Stomach (tissue), 9 donors: ENCODE measurements around the gene VGLL4. TPM values are rescaled to one million over a fixed set of nuclear protein-coding genes. Genes with fewer than 3 reads are reported as not detected.
A peak's percentile ranks its signal among the peaks of the same experiment; 100 is the strongest.

Experiments used
- DNase-seq, 2 donors: peaks; one replicate each; pipeline versions ENCODE4 v3.0.0 to v3.0.0-alpha.2; 2013 to 2019
- H3K27ac ChIP-seq, 5 donors: fragments of 200-600 bp in 4 of 5; sonication (generic) in 4 of 5; one replicate each; pipeline ENCODE4 v1.5.1; 2013 to 2019; ENCODE audit warnings: mild to moderate bottlenecking in 1 of 5, moderate library complexity in 1 of 5
- H3K27me3 ChIP-seq, 3 donors: fragments of 200-600 bp; sonication (generic); one replicate each; pipeline ENCODE4 v1.5.1; 2017 to 2019; ENCODE audit warnings: mixed run types in 1 of 3
- H3K36me3 ChIP-seq, 4 donors: fragments of 200-600 bp; sonication (generic); 1 replicate in 3 of 4; 2 replicates in 1 of 4; pipeline ENCODE4 v1.5.1; 2016 to 2019
- H3K4me1 ChIP-seq, 4 donors: fragments of 200-600 bp; sonication (generic); one replicate each; pipeline ENCODE4 v1.5.1; 2016 to 2019
- H3K4me3 ChIP-seq, 4 donors: fragments of 200-600 bp; sonication (generic) in 3 of 4; one replicate each; pipeline ENCODE4 v1.5.1; 2016 to 2019; ENCODE audit warnings: mild to moderate bottlenecking in 1 of 4
- H3K9me3 ChIP-seq, 4 donors: fragments of 200-600 bp; sonication (generic); one replicate each; pipeline ENCODE4 v1.5.1; 2016 to 2019
- CTCF ChIP-seq, 7 experiments: fragments of 450-650 bp in 4 of 7; fragments of 200-600 bp in 3 of 7; sonication (generic) in 3 of 7; IDR thresholded peaks; one replicate each; pipeline ENCODE4 v1.5.1; 2016 to 2019; ENCODE audit warnings: antibody characterized with exemption in 7 of 7, control low read depth in 2 of 7, mild to moderate bottlenecking in 1 of 7
- EP300 ChIP-seq: sonication (generic); formaldehyde crosslinking; IDR thresholded peaks from one replicate; pipeline ENCODE4 v1.6.1; 2017; ENCODE audit warnings: antibody characterized with exemption
- POLR2A ChIP-seq, 4 donors: fragments of 450-650 bp; IDR thresholded peaks; one replicate each; pipeline ENCODE4 v1.6.1; 2016; ENCODE audit warnings: antibody characterized with exemption in 4 of 4, control low read depth in 2 of 4, mild to moderate bottlenecking in 1 of 4, moderate library complexity in 1 of 4
- POLR2AphosphoS5 ChIP-seq, 3 donors: sonication (generic); formaldehyde crosslinking; IDR thresholded peaks; one replicate each; pipeline ENCODE4 v1.6.1; 2016; ENCODE audit warnings: antibody characterized with exemption in 3 of 3
- WGBS, 5 donors: extraction: QIAGEN DNeasy Blood & Tissue Kit in 3 of 5; methylation state at CpG; one replicate each; pipeline versions ENCODE4 v1.1.5 to v1.1.7; 2013 to 2018; 5-methylcytosine and 5-hydroxymethylcytosine counted together
- intact Hi-C: fragments of 100-400 bp; cut with DNase I; formaldehyde crosslinking; loops from one replicate; pipeline ENCODE4 v1.15.1; 2023; ENCODE audit warnings: low total_unique reads
- polyA plus RNA-seq, 3 donors: library from polyadenylated mRNA; stranded (reverse); fragments of 200-250 nt; gene quantifications; one replicate each; pipeline ENCODE4 v1.2.3, GENCODE V29; 2013
- total RNA-seq, 5 donors: library from RNA; depleted of rRNA; stranded (reverse); fragments of >200 nt; gene quantifications; one replicate each; pipeline versions ENCODE4 v1.1.0 to v1.2.3, GENCODE V29; 2014 to 2016
- donor health status: healthy with polysubstance abuse.
- donor health status: Bipolar disorder and iron deficiency.
- donor health status: healthy.

VGLL4 gene
- total and polyA plus RNA-seq, 8 donors = 15.2 to 147 (median 43.3) TPM

- Histone ChIP-seq H3K9me3 (no peaks in the 10 kb centered on the region), H3K36me3 (no peaks in the 10 kb centered on the region), H3K27me3 (no peaks in the 10 kb centered on the region), H3K4me3 (no peak overlapping the region), H3K4me1 (peaks cover 0 to 35% (median 16%) of the 10 kb centered on the region in 4 donors), H3K27ac (no peak overlapping the region)
- no peak for DNase-seq
- intact Hi-C loops = loop anchor here (5.0 kb wide), 1 partner anchor 269 kb away; no protein-coding TSS in a partner anchor
- TF ChIP-seq EP300 (no peak), POLR2AphosphoS5 (IDR thresholded peaks at IDR 0.05) (no peak), POLR2A (IDR thresholded peaks at IDR 0.05) (no peak), CTCF (IDR thresholded peaks at IDR 0.05) (no peak)
- WGBS, 5 donors = 41 to 62% (median 50%) methylated on average over 4 of the region's 4 CpGs
These were observed 7.8 kb upstream of the VGLL4 start for GRCh38 chr3:11651477-11651876.

GRCh38 chr3:11650391-11650790 is 6.7 kb upstream of the VGLL4 start:
- Histone ChIP-seq H3K27ac (no peak overlapping the region), H3K36me3 (no peaks in the 10 kb centered on the region), H3K27me3 (no peaks in the 10 kb centered on the region), H3K4me3 (no peak overlapping the region), H3K4me1 (peaks cover 0 to 35% (median 16%) of the 10 kb centered on the region in 4 donors), H3K9me3 (no peaks in the 10 kb centered on the region)
- 87 to 96% (median 91%) methylated on average over 3 of the region's 3 CpGs for WGBS, 5 donors
- no peak for DNase-seq
- intact Hi-C loops = loop anchor here (5.0 kb wide), 1 partner anchor 268 kb away; no protein-coding TSS in a partner anchor
- no peak for TF ChIP-seq EP300
- TF ChIP-seq POLR2AphosphoS5 (IDR thresholded peaks at IDR 0.05) = no peak
- no peak for TF ChIP-seq POLR2A (IDR thresholded peaks at IDR 0.05)
- no peak for TF ChIP-seq CTCF (IDR thresholded peaks at IDR 0.05)

- Histone ChIP-seq H3K9me3 (no peaks in the 10 kb centered on the region), H3K36me3 (no peaks in the 10 kb centered on the region), H3K4me3 (no peak overlapping the region), H3K27ac (no peak overlapping the region), H3K4me1 (peaks cover 6 to 37% (median 15%) of the 10 kb centered on the region in 4 donors), H3K27me3 (no peaks in the 10 kb centered on the region)
- 17 to 52% (median 40%) methylated on average over 1 of the region's 1 CpG for WGBS, 5 donors
- DNase-seq = no peak
- TF ChIP-seq EP300 (no peak), POLR2A (IDR thresholded peaks at IDR 0.05) (no peak), CTCF (IDR thresholded peaks at IDR 0.05) (no peak), POLR2AphosphoS5 (IDR thresholded peaks at IDR 0.05) (no peak)
- intact Hi-C loops = no loop called here
These were observed 5.0 kb upstream of the VGLL4 start for GRCh38 chr3:11648735-11649134.

- Histone ChIP-seq H3K4me3 (peak overlapping the region; percentile 51 to 63 (median 58)), H3K27me3 (no peaks in the 10 kb centered on the region), H3K4me1 (peaks cover 29 to 46% (median 38%) of the 10 kb centered on the region in 4 donors), H3K27ac (peak overlapping the region; percentile 84 to 95 (median 91)), H3K36me3 (no peaks in the 10 kb centered on the region), H3K9me3 (no peaks in the 10 kb centered on the region)
- intact Hi-C loops = no loop called here
- peak in 1 of 2 donors; percentile 74 for DNase-seq
- no peak for TF ChIP-seq POLR2A (IDR thresholded peaks at IDR 0.05)
- no peak for TF ChIP-seq EP300
- TF ChIP-seq POLR2AphosphoS5 (IDR thresholded peaks at IDR 0.05) = no peak
- no peak for TF ChIP-seq CTCF (IDR thresholded peaks at IDR 0.05)
- WGBS, 5 donors = 0 to 1% (median 0%) methylated on average over 13 to 18 of the region's 18 CpGs
These were observed 513 bp downstream of the VGLL4 start for GRCh38 chr3:11643201-11643603.
